Globus pallidus (tissue), 1 donor: ENCODE data around the gene LRRC26.

Source experiments
- DNase-seq: peaks from one replicate; pipeline ENCODE4 v3.0.0-alpha.2; 2015; ENCODE audit warnings: low spot score

Gene LRRC26

DNA sequence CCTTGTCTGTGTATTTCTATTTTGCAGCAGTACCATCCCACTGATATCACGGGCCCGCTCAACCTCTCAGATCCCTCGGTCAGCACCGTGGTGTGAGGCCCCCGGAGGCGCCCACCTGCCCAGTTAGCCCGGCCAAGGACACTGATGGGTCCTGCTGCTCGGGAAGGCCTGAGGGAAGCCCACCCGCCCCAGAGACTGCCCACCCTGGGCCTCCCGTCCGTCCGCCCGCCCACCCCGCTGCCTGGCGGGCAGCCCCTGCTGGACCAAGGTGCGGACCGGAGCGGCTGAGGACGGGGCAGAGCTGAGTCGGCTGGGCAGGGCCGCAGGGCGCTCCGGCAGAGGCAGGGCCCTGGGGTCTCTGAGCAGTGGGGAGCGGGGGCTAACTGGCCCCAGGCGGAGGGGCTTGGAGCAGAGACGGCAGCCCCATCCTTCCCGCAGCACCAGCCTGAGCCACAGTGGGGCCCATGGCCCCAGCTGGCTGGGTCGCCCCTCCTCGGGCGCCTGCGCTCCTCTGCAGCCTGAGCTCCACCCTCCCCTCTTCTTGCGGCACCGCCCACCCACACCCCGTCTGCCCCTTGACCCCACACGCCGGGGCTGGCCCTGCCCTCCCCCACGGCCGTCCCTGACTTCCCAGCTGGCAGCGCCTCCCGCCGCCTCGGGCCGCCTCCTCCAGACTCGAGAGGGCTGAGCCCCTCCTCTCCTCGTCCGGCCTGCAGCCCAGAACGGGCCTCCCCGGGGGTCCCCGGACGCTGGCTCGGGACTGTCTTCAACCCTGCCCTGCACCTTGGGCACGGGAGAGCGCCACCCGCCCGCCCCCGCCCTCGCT is 1.9 kb downstream of the LRRC26 start:
- DNase-seq = no peak

DNA sequence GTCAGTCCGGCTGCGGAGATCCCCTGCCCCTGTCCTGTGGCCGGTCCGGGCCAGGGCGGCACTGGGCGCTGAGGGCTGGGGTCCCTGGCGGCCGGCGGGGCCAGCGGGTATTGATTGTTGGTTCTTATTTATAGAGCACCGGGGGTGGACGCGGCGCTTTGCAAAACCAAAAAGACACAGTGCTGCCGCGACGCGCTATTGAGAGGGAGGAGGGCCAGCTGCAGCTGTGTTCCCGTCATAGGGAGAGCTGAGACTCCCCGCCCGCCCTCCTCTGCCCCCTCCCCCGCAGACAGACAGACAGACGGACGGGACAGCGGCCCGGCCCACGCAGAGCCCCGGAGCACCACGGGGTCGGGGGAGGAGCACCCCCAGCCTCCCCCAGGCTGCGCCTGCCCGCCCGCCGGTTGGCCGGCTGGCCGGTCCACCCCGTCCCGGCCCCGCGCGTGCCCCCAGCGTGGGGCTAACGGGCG is 2.5 kb downstream of the LRRC26 start:
- DNase-seq = no peak

DNA sequence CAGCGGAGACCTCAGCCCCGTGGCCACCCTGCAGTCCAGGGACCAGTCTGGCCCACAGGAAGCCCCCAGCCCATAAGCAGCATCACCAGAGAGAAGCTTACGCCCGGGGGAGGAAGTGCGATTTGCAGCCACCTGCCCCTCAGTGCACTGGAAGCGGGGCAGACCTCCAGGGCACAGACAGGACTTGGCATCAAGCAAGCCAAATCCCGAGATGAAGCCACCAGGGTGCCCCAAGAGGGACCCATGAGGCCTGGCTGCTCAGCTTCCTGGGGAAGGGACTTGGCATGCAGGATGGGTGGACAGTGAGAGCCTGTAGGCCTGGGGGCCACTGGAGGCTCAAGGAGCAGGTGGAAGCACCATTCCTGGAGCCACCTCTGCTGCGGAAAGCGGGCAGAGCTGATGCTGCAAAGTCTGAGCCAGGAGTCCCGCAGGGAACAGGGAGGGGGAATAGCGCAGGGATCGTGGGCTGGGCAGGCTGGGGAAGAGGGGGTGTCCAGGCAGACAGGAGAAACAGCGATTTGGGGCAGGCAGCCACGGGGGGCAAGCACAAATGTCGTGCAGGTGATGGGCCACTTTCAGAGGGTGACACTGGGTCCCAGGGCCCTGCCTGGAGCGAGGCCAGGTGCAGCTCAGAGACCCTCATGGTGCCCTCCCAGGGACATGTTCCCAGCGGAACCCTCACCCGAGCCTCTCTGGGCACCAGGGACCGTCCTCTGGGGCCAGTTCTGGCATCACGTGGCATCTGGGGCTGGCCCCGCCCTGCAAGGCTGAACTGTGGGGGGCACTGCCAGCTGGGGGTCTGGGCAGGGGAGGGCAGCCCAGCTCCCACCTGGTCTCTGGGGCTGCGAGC is 3.2 kb downstream of the LRRC26 start:
- no peak for DNase-seq

DNA sequence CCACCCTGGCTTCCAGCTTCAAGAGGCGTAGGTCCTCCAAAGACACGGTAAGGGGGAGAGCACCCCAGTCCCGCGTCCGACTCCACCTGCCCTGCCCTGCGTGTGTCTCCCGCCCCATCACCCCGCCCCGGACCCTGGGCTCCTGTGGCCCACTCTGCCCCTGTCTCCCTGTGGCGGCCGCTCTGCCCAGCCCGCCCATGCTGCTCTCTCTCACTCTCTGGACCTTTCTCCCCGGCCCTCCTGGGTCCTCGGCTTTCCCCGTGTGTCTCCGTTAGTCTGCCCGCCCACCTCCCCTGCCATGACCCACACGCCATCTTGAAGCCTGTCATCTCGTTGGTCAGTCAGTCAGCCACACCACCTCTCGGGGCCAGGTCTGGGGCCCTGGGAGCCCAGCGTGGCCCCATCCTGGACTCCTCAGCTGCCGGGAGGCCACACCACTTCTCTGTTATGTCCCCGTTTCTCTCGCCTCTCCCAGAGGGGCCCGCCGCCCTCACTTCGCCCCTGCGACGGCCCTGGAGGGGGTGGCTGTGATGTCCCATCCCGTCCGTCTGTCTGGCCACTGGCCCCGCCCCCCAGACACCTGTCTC is 4.5 kb downstream of the LRRC26 start:
- DNase-seq = no peak

DNA sequence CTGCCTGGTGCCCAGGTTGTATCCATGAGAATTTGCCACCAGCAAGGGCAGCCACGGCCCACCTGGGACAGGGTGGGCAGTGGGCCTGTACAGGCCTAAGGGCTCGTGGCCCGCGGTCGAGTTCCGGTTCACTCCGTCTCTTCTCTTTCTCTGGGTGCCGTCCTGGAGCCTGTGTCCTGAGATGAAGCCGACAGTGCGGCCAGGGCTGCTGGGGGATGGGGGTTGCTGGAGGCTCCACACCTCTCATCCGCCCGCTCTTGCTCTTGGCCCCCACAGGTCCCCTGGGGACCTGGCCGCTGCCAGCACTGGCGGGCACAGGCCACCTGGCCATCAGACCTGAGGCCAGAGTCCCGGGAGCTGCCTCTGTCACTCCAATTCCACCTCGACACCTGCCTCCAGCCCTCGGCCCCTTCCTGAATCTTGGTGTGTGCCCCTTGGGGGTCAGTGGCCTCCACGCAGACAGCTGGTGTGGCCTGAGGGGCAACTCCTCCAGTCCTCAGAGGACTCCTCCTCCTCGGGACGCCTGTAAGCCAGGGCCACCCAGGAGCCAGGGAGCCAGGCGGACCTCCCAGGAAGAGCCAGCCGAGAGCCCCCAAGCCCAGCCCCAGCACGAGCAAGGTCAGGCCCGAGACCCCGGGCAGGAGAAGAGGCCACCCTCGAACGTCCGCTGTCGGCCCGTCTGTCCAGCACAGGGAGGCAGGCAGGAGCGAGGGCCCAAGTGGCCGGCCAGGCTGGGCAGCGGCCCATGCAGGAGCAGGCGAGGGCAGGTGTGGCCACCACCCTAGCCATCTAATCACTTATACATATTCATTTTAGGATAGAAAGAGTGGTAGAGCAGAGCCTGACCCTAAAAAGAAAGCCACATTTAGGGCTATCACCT is 5.2 kb downstream of the LRRC26 start:
- no peak for DNase-seq

DNA sequence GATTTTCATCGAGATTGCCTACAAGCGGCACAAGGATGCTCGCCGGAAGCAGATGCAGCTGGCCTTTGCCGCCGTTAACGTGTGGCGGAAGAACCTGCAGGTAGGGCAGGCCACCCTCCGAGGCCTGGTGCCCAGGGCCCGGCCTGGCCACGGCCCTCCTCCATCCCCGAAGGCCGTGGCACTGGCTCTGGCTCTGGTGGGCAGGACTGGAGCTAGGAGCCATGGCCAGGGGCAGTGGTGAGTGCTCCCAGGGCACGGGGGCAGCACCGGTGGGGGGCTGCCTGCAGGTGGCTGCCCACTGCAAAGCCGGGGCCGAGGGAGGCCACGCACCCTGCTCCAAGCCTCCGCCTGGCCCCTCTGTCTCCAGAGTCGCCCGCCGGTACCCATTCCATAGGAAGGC is 6.0 kb downstream of the LRRC26 start:
- DNase-seq = no peak

DNA sequence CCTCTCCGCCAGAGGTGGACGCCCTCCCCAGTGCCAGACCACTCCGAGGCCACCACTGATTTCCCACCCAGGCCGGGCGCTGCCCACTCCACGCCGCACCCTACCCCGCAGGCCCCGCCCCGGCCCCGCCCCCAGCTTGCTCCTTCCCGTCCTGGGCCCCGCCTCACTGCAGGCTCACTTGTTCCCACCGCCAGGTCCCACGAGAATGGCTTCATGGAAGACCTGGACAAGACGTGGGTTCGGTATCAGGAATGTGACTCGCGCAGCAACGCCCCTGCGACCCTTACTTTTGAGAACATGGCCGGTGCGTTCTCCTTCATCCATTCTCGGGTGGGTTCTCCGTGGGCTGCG is 6.5 kb downstream of the LRRC26 start:
- no peak for DNase-seq

DNA sequence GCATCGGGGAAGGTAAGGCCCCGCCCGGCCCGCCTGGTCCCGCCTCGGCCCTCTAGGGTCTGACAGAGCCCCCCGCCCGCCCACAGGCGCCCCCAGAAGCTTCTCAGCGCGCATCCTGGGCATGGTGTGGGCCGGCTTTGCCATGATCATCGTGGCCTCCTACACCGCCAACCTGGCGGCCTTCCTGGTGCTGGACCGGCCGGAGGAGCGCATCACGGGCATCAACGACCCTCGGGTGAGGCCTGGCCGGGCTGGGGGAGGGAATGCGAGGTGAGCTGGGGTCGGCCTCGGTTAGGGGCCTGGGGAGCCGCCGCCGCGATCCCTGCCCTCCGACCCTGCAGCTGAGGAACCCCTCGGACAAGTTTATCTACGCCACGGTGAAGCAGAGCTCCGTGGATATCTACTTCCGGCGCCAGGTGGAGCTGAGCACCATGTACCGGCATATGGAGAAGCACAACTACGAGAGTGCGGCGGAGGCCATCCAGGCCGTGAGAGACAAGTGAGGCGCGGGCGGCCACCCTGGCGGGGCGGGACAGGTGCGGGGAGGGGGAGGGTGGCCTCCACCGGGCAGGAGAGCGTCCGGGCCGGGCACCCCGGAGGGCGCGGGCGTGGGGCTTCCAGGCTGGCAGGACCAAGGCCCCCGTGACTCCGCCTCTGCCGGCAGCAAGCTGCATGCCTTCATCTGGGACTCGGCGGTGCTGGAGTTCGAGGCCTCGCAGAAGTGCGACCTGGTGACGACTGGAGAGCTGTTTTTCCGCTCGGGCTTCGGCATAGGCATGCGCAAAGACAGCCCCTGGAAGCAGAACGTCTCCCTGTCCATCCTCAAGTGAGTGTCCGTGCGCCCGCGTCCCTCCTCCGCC is 7.1 kb downstream of the LRRC26 start:
- DNase-seq = no peak

DNA sequence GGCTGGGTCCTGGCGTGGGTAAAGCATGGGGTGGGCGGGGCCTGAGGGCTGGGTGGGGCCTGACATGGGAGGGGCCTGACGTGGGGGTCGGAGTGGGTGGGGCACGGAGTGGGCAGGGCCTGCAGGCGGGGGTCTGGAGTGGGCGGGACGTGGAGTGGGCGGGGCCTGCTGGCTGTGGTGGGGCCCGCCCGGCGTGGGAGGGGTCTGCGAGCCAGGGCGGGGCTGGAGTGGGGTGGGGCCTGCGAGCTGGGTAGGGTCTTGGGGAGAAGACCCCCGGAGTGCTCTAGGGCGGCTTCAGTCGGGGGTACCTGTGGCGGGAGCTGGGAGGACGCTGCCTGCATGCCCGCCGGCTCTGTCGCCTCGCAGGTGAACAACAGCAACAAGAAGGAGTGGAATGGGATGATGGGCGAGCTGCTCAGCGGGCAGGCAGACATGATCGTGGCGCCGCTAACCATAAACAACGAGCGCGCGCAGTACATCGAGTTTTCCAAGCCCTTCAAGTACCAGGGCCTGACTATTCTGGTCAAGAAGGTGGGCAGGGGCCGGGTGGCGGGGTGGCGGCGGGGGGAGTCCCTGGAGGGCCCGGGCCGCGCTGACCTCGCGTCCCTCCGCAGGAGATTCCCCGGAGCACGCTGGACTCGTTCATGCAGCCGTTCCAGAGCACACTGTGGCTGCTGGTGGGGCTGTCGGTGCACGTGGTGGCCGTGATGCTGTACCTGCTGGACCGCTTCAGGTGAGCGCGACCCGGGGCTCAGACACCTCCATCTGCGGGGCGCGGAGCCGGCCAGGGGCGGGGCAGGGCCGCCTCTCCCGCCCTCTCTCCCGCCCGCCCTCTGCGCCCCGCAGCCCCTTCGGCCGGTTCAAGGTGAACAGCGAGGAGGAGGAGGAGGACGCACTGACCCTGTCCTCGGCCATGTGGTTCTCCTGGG is 8.0 kb downstream of the LRRC26 start:
- no peak for DNase-seq

DNA sequence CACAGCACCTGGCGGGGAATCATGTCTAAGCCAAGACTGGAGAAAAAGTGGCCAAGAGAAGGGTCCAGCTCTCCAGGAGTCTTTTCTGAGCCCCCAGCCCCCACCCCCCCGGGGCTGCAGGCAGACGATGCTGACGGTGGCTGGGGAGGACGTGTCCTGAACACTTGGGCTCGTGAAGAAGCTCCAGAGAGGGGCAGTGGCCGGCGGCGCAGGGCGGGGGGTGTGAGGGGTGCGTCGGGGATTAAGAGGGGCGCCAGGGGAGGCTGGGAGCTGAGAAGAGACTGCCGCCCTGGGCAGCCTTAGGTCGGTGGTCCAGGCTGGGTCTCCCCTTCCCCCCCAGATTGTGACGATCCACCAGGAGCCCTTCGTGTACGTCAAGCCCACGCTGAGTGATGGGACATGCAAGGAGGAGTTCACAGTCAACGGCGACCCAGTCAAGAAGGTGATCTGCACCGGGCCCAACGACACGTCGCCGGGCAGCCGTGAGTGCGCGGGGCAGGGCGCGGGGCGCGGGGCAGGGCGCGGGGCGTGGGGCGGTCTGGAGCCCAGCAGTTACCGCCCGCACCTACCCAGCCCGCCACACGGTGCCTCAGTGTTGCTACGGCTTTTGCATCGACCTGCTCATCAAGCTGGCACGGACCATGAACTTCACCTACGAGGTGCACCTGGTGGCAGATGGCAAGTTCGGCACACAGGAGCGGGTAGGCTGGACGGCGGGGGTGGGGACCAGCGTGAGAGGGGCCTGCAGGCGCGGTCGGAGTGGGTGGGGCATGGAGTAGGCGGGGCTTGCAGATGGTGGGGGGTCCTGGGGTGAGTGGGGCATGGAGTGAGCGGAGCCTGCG is 8.9 kb downstream of the LRRC26 start:
- DNase-seq = no peak

DNA sequence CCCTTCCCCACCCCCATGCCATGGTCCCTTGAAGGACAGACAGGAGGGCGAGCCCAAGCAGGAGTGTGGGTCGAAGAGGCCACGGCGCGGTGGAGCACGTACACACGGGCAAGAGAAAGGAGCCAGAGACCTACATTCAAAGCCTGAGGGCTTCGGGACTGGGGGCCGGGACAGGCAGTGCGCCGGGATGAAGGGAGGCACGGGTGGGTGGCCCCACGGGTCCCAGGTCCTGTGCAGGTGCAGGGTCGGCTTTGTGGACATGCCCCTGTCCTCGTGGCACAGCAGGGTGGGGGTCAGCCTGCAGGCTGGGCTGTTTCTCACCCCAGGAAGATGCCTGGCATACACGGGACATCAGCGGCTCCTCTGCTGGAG is 9.8 kb downstream of the LRRC26 start:
- DNase-seq = no peak

DNA sequence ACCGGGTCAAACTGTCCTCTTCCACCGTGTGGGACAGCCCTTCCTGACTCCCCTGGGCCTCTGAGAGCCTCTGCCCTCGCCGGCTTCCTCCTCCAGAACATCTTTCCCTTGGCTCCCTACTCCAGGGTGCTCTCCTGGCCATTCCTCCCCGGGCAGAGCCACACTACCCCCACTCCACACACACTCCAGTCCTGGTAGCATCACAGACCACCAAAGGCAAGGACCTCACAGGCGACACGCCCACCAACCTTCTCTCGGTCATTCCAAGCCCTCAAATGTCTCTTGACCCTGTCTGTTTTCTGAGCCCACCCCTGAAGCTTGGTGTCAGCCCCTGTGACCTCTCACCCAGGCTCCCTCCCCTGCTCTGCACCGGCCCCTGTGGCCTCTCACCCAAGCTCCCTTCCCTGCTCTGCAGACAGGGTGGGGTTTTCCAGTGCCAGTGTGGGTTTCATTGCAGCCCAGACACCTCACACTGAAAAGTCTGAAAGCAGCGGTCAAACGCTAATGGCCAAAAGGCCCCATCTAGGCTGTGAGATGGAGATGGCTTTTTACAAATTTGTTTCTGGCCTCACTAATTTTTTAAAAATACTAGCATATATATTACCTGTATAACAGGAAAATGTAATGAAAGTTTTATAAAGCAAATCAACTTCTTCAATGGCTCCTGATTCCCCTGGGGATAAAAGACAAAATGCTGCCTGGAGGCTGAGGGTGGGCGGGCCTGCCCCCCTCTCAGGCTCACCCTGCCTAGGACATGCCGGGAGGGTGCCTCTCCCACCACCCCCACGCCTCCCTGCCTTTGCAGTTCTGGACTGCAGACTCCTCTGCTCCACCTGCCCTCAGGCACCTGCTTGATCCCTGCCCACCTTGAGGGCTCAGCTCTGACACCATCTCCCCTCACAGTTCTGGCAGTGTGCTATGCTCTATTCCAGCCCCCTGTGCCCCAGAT is 10.5 kb downstream of the LRRC26 start:
- no peak for DNase-seq

DNA sequence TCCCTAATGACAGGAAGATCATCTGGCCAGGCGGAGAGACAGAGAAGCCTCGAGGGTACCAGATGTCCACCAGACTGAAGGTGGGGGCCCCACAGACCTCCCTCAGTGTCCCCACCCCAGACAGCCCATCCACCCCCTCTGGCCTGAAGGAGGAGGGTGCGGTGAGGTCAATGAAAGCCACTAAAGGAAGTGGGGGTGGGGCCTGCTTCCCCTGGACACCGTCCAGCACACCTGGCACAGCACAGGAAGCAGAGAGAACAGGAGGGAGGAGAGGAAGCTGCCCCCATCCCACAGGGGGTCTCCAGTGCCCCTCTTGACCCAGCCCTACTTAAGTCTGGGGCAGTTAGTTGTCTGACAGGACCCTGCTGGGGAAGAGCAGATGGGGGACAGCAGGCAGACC is 11.2 kb downstream of the LRRC26 start:
- DNase-seq = no peak

DNA sequence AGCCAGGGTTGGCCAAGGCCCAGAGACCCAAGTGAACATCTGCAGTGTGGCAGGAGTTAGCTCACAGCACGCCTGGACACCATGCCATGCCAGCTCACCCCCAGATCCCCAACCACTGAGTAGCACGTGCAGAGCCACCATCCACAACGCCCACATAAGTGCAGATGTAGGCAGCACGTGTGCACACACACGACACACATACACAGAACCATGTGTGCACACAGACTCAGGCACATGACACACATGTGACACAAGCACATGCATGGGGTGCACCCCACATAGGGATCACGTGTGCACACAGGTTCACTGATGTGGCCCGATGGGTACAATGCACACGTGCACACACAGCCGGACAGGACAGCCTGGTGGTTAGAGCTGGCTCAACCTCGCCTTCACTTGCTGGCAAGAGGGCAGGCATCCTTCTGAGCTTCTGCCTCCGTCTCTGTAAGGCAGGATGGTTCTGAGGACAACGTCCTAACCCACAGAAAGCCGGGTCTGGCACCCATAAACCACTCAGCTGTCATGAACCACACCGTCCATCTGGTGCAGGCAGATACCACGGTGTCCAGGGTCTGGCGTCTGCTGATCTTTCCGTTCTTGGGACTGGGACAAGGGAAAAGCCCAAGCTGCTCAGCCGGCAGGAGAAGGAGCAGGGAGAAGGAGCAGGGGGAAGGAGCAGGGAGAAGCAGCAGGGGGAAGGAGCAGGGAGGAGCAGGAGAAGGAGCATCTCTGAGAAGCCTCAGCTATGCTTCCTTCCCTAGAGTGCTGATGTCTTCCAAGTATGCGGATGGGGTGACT is 12.0 kb downstream of the LRRC26 start:
- no peak for DNase-seq

DNA sequence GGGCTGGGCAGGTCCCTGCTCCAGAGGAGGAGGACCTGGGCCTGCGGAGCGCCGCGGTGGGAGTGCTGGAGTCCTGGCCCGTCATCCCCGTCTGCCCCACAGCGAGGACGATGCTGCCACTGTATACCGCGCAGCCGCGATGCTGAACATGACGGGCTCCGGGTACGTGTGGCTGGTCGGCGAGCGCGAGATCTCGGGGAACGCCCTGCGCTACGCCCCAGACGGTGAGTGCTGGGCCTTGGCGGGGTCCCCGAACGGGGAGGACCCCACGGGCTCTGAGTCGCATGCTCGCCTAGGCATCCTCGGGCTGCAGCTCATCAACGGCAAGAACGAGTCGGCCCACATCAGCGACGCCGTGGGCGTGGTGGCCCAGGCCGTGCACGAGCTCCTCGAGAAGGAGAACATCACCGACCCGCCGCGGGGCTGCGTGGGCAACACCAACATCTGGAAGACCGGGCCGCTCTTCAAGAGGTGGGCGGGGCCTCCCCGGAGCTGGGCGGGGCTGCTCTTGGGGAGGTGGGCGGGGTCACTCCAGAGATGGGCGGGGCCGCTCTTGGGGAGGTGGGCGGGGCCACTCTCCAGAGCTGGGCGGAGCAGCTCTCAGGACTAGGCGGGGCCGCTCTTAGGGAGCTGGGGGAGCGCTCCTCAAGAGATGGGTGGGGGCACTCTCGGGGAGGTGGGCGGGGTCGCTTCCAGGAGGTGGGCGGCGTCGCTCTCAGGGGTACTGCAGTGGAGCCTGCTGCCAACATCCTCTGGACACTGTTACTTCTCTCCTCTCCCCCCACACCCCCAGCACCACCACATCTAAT is 13.1 kb downstream of the LRRC26 start:
- DNase-seq = no peak

DNA sequence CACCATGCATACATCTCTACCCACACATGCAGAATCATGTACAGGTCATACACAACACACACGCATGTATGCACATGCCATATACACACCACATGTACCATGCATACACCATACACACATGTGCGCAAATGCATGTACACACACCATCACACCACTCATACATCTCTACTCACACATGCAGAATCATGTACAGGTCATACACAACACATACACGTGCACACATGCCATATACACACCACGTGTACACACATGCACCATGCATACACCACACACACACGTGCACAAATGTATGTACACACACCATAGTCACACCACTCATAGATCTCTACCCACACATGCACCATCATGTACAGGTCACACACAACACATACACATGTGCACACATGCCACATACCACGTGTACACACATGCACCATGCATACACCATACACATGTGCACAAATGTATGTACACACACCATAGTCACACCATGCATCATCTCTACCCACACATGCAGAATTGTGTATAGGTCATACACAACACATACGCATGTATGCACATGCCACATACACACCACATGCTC is 16.9 kb downstream of the LRRC26 start:
- no peak for DNase-seq
